GM18517 (cell line): ENCODE measurements around the gene PARP4.
"Not testable (repeated sequence)": the region's sequence is repeated elsewhere in the genome, so short reads cannot be mapped to it uniquely, and the experiment has no call there.

Experiments
- ATAC-seq: cut with Tn5 transposase; IDR thresholded peaks from one replicate; pipeline ENCODE4 v1.9.1; 2021; ENCODE audit warnings: mild to moderate bottlenecking, moderate library complexity; ENCODE audit not compliant: unreplicated experiment

Gene PARP4

DNA sequence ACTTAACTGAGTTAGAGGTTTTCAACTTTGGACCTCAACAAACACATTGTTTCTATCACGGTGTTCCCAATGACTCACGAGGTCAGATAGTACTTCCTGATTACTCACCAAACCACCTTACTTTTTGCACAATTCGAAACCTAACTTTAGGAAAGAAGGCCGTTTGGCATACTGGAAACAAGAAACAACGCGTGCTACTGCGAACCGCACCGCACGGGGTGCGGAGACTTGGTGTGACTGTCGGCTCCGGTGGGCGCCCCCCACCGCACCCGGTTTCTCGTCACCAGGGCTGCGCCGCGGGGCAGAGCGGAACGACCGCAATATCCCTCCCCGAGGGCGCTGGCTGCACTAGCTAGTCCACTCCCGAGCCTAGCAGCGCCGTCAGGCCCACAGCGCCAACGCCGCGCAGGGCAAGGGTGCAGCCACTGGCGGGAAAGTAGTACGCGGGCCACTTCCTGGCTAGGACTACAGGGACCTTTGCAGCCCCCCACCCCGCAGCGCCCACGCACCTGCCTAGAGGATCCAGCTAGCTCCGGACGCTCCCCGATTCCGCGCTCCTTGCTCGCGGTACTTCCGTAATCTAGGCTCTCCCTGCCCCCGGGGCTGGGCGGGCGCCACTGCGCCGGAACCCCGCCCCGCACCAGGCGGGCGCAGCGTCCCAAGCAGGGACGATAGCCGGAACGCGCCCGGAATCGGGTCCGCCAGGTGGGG, at the start of gene PARP4:
PARP4 (minus strand) TSS at position 582 of the 711 bp plus-strand sequence. CDS start 9,002 bp downstream, outside the sequence.
- peak; percentile 64 for ATAC-seq

DNA sequence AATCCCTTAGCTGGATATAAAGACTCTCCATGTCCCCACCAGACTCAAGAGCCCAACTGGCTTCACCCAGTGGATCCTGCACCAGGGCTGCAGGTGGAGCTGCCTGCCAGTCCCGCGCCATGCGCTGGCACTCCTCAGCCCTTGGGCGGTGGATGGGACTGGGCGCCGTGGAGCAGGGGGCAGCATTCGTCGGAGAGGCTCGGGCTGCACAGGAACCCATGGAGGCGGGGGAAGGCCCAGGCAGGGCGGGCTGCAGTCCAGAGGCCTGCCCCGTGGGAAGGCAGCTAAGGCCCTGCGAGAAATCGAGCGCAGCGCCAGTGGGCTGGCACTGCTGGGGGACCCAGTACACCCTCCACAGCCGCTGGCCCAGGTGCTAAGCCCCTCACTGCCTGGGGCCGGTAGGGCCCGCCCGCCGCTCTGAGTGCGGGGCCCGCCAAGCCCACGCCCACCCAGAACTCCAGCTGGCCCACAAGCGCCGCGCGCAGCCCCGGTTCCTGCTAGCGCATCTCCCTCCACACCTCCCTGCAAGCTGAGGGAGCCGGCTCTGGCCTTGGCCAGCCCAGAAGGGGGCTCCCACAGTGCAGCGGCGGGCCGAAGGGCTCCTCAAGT, 48.1 kb upstream of the PARP4 start:
- ATAC-seq = not testable (repeated sequence)

GRCh38 chr13:24559431-24560218, 47.0 kb upstream of the PARP4 start:
- ATAC-seq = not testable (repeated sequence)

DNA sequence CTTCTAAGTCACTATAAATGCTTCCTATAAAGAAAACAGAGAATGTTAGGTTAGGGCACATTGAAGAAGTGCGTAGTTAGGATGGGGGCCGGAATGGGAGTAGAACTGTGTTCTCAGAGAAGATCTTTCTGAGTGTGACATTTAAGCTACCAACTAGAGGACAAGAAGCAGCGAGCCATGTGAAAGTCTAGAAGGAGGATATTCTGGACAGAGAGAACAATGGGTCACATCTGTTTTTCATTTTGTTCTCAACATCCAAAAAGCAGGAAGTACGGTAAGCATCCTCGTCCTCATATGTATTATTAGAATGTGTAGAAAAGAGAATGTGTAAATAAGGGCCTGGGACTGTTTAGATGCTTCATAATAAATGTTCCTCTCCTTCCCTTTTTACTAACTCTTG, 44.5 kb upstream of the PARP4 start:
- ATAC-seq = no peak

GRCh38 chr13:24553892-24554291, 41.3 kb upstream of the PARP4 start:
- not testable (repeated sequence) for ATAC-seq

- ATAC-seq = not testable (repeated sequence)
Measured at GRCh38 chr13:24541476-24542352, 29.1 kb upstream of the PARP4 start.

DNA sequence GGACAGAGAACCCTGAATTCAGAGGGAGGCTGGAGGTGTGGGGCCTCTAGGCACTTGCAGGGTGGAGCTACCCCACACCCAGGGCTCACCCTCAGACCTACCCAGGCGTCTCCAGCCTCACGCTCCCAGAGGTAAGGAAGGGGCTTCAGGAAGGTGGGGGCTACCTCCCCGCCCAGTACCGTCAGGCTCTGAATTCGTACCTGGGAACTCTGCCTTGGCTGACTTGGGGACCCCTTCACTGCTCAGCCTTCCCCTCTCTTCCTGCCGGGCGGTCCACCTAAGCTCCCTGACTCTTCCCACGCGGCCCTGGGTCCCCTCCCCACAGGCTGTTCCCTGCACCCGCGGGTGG, 28.5 kb upstream of the PARP4 start:
- ATAC-seq = no peak

- no peak for ATAC-seq
Measured at GRCh38 chr13:24540236-24541126, 27.9 kb upstream of the PARP4 start.

GRCh38 chr13:24539500-24540165, 27.1 kb upstream of the PARP4 start:
- no peak for ATAC-seq

DNA sequence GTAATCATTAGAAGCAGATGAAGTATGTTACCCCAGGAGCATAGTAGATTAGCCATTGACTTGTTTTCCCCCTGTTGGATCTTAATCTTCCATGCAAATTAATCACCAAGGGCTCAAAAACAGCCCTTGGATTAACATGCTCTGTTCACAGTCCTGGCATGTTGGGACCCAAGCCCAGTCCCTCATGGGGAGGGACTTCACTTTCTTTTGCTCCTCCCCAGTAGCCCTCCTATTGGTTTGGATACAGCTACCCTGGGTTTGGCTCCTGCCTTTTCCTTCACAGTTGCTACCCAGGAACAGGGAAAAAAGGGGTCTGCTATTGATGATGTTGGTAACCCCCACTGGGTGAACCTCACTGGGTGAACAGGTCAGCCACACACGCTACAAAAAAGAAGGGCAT, 16.9 kb upstream of the PARP4 start:
- no peak for ATAC-seq

GRCh38 chr13:24528816-24529398, 16.3 kb upstream of the PARP4 start:
- ATAC-seq = no peak

- ATAC-seq = no peak
Measured at GRCh38 chr13:24527266-24527775, 14.7 kb upstream of the PARP4 start.

DNA sequence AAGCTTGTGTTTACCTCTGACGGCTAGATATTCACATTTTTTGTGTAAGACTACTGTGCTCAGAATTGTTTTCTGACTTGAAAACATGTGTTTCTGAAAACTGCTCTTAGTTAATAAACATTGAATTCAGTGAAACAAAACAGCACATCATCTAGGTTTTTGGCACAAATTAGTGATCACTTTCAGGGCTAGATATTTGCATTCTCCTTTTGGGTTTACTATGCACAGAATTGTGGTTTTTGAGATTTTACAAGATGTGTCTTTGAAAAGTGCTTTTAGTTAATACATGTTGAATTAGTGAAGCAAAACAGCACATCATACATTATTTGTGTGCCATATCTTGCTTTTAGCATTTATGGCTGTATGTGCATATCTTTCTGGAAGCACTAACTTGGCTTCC, 8.2 kb upstream of the PARP4 start:
- no peak for ATAC-seq

- ATAC-seq = no peak
Measured at GRCh38 chr13:24516919-24517318, 4.3 kb upstream of the PARP4 start.

- no peak for ATAC-seq
Measured at GRCh38 chr13:24512908-24513213, 283 bp upstream of the PARP4 start.

DNA sequence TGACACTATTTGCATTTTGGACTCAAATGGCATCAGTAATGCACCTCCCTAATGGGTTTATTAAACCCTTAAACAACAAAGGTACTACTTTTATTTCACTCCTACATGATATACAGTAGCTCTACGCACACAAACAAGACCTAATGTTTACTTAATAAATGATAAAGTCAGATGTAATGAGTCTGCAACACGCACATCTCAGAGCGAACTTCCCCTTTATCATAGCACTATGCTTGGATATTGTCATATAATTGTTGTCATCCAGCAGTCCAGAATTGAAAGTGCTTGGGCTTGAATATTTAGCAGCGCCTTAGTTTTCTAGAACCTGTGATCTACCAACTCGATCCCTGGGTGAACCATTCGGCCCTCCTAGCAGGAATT, 772 bp downstream of the PARP4 start:
- ATAC-seq = no peak

DNA sequence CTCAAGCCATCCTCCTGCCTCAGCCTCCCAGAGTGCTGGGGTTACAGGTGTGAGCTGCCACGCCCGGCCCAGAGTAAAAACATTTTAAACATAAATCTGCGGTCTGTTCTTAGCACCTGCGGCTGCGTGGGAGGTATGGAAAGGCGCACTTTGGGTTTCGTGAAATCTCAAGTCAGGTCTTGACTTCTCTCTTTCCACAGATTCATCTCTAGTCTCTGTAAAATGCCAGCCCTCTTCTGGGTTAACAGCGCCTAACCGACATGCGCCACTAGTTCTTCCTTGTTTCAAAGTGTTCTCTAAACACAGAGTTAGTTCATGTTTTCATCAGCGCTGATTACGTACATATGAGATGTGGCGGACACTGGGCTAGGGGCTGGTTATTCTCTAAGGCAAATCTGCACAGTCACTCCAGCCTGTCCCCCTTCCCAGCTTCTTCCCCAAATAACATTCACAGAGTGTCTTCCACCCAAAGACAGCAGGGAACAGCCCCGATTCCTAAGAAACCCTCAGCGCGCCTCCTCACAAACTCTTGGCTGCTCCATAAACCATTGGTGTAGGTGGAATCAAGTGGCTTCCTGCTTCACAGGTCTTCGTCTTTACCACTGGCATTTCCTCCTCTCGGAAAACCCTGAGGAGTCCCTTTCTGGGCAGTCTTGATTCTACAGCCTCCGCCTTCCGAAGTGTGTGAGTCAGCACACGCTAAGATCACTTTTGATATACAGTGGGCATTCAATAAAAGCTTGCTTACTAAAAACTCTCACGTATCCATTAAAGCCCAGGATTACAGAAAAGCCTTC, 1.4 kb downstream of the PARP4 start:
- ATAC-seq = peak; percentile 61

GRCh38 chr13:24506698-24507335, 5.8 kb downstream of the PARP4 start:
- ATAC-seq = no peak
